Body of pancreas (tissue), 4 donors: ENCODE results near the gene CSN3. TPM values are rescaled to one million over a fixed set of nuclear protein-coding genes. Genes with fewer than 3 reads are reported as not detected.
"Not testable (repeated sequence)": the region's sequence is repeated elsewhere in the genome, so short reads cannot be mapped to it uniquely, and the experiment has no call there.

Source experiments
- ATAC-seq: fragments of 150-250 bp; one replicate; pipeline ENCODE4 v1.9.1; 2016
- DNase-seq, 4 donors: peaks; one replicate each; pipeline ENCODE4 v3.0.0-alpha.2; 2019
- H3K27ac ChIP-seq, 4 donors: fragments of 200-600 bp; sonication (generic); 1 replicate in 3 of 4; 2 replicates in 1 of 4; pipeline versions ENCODE4 v1.5.1 to v1.6.1; 2016 to 2019; ENCODE audit warnings: mild to moderate bottlenecking in 1 of 4, mixed read lengths in 1 of 4, moderate library complexity in 1 of 4
- H3K27me3 ChIP-seq, 2 donors: fragments of 200-600 bp; sonication (generic); one replicate each; pipeline ENCODE4 v1.6.0; 2016; ENCODE audit warnings: mild to moderate bottlenecking in 1 of 2
- H3K36me3 ChIP-seq, 2 donors: fragments of 200-600 bp; sonication (generic); replicated peaks in 1 of 2; 2 replicates each; pipeline ENCODE4 v1.5.1; 2016; ENCODE audit warnings: low read depth in 2 of 2; ENCODE audit not compliant: insufficient read depth in 1 of 2
- H3K4me1 ChIP-seq: fragments of 200-600 bp; sonication (generic); one replicate; pipeline ENCODE4 v1.6.0; 2016
- H3K4me3 ChIP-seq, 2 donors: fragments of 200-600 bp; sonication (generic); 1 replicate in 1 of 2; 2 replicates in 1 of 2; pipeline ENCODE4 v1.5.1; 2016 to 2019
- H3K9me3 ChIP-seq, 3 donors: fragments of 200-600 bp; sonication (generic); 1 replicate in 2 of 3; 2 replicates in 1 of 3; pipeline ENCODE4 v1.5.1; 2016
- POLR2A ChIP-seq, 3 donors: fragments of 450-650 bp; IDR thresholded peaks; one replicate each; pipeline ENCODE4 v1.6.1; 2016; ENCODE audit warnings: antibody characterized with exemption in 3 of 3, mild to moderate bottlenecking in 2 of 3
- WGBS, 2 donors: methylation state at CpG; one replicate each; pipeline ENCODE4 v1.1.5; 2017; 5-methylcytosine and 5-hydroxymethylcytosine counted together
- intact Hi-C: fragments of 100-400 bp; cut with DNase I; formaldehyde crosslinking; loops from one replicate; pipeline ENCODE4 v1.15.1; 2023
- total RNA-seq, 2 donors: library from RNA; depleted of rRNA; stranded (reverse); fragments of >200 nt; gene quantifications; one replicate each; pipeline ENCODE4 v1.1.0, GENCODE V29; 2016
- TF ChIP-seq, protein P1 (sequence below), 7 experiments: fragments of 450-650 bp in 4 of 7; fragments of 200-600 bp in 3 of 7; sonication (generic) in 3 of 7; IDR thresholded peaks; one replicate each; pipeline ENCODE4 v1.5.1; 2016 to 2019; ENCODE audit warnings: antibody characterized with exemption in 7 of 7

The CSN3 gene, protein sequence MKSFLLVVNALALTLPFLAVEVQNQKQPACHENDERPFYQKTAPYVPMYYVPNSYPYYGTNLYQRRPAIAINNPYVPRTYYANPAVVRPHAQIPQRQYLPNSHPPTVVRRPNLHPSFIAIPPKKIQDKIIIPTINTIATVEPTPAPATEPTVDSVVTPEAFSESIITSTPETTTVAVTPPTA
- not detected for total RNA-seq

DNA sequence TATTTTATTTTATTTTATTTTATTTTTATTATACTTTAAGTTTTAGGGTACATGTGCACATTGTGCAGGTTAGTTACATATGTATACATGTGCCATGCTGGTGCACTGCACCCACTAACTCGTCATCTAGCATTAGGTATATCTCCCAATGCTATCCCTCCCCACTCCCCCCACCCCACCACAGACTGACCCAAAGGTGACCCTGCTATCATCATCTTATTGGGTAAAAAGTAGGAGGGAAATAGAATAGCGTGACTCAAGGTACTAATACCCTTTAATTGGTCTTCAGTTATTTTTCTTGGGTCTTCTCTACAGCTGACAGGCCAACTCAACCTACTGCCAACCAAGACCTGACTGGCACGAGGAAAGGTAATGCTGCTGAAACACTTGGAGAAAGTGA lies at the start of gene CSN3:
CSN3 (plus strand) TSS at position 301 of the 400 bp plus-strand sequence. CDS start 2,223 bp downstream, outside the sequence.
- H3K4me1 ChIP-seq, H3K27ac ChIP-seq, DNase-seq, intact Hi-C loops, H3K4me3 ChIP-seq, H3K9me3 ChIP-seq, H3K36me3 ChIP-seq, H3K27me3 ChIP-seq, ATAC-seq: not testable (repeated sequence)
- 89 to 90% methylated on average over 3 of the region's 3 CpGs for WGBS, 2 donors

DNA sequence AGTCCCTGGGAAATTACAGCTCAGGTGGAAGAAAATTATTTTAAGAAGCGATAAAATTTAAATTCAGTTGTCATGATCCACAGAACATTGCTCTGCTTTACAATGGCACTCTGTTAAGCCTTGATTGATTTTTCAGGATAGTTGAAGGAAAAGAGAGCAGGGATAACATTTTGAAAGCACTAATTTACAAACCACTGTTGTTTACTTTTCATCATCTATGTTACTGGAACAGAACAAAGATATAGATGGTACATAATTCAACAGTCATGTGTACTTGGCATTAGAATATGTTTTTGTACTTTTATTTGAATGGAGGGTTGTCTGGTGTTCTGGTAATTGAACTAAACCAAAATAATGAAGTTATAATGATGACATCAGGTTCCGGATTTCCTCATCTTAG lies 49.5 kb upstream of the CSN3 start:
- Histone ChIP-seq H3K4me3 (no peak overlapping the region), H3K36me3 (no peaks in the 10 kb centered on the region), H3K4me1 (peaks cover 8% of the 10 kb centered on the region), H3K27me3 (no peaks in the 10 kb centered on the region), H3K9me3 (no peaks in the 10 kb centered on the region), H3K27ac (no peak overlapping the region)
- peak; percentile 21 for ATAC-seq
- DNase-seq: no peak
- WGBS, 2 donors: 62 to 82% methylated on average over 2 of the region's 2 CpGs
- TF ChIP-seq, protein P1, sequence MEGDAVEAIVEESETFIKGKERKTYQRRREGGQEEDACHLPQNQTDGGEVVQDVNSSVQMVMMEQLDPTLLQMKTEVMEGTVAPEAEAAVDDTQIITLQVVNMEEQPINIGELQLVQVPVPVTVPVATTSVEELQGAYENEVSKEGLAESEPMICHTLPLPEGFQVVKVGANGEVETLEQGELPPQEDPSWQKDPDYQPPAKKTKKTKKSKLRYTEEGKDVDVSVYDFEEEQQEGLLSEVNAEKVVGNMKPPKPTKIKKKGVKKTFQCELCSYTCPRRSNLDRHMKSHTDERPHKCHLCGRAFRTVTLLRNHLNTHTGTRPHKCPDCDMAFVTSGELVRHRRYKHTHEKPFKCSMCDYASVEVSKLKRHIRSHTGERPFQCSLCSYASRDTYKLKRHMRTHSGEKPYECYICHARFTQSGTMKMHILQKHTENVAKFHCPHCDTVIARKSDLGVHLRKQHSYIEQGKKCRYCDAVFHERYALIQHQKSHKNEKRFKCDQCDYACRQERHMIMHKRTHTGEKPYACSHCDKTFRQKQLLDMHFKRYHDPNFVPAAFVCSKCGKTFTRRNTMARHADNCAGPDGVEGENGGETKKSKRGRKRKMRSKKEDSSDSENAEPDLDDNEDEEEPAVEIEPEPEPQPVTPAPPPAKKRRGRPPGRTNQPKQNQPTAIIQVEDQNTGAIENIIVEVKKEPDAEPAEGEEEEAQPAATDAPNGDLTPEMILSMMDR (IDR thresholded peaks at IDR 0.05): no peak
- no peak for TF ChIP-seq POLR2A (IDR thresholded peaks at IDR 0.05)
- intact Hi-C loops: no loop called here

DNA sequence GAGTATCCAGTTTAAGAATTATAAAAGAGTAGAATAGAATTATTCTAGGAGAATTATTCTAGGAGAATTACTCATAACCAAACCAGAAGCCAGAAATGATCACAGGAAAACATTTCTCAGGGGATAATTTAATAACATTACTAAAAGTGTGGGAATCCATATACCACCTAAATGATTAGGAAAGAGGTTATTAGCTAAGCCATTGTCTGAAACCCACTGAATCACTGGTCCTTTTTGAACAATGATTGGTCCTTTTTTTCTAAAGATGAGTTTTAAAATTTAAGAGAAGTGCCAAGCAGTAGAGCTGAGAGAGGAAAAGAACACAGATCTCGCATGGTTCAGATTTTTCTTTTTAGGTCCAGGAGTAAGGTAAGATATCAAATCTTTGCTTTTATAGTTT lies 47.0 kb upstream of the CSN3 start, which contains the start of gene ODAM:
ODAM (plus strand) TSS at position 301 of the 400 bp plus-strand sequence. CDS start 819 bp downstream, outside the sequence.
- TF ChIP-seq, protein P1 (IDR thresholded peaks at IDR 0.05): no peak
- no peak for TF ChIP-seq POLR2A (IDR thresholded peaks at IDR 0.05)
- intact Hi-C loops: no loop called here
- 87 to 90% methylated on average over 1 of the region's 1 CpG for WGBS, 2 donors
- Histone ChIP-seq H3K27ac (no peak within 1 kb of the TSS), H3K4me3 (no peak within 1 kb of the TSS), H3K36me3 (no peaks in the 10 kb centered on the region), H3K4me1 (peaks cover 18% of the 10 kb centered on the region), H3K27me3 (no peaks in the 10 kb centered on the region), H3K9me3 (no peaks in the 10 kb centered on the region)
- ATAC-seq: no peak
- no peak for DNase-seq

GRCh38 chr4:70196857-70197256 lies 45.5 kb upstream of the CSN3 start:
- Histone ChIP-seq H3K4me1 (peaks cover 18% of the 10 kb centered on the region), H3K27ac (no peak overlapping the region), H3K36me3 (no peaks in the 10 kb centered on the region), H3K9me3 (no peaks in the 10 kb centered on the region), H3K4me3 (no peak overlapping the region), H3K27me3 (no peaks in the 10 kb centered on the region)
- TF ChIP-seq POLR2A (IDR thresholded peaks at IDR 0.05): no peak
- TF ChIP-seq, protein P1 (IDR thresholded peaks at IDR 0.05): no peak
- ATAC-seq (no peak), DNase-seq (no peak)
- intact Hi-C loops: no loop called here
- WGBS, 2 donors: 64 to 69% methylated on average over 2 of the region's 2 CpGs

- TF ChIP-seq POLR2A (IDR thresholded peaks at IDR 0.05): no peak
- TF ChIP-seq, protein P1 (IDR thresholded peaks at IDR 0.05): no peak
- Histone ChIP-seq H3K4me3 (no peak overlapping the region), H3K27ac (peak overlapping the region in 2 of 4 donors; percentile 27 to 43), H3K36me3 (no peaks in the 10 kb centered on the region), H3K27me3 (no peaks in the 10 kb centered on the region), H3K9me3 (no peaks in the 10 kb centered on the region), H3K4me1 (peaks cover 18% of the 10 kb centered on the region)
- WGBS, 2 donors: 16 to 20% methylated on average over 2 of the region's 2 CpGs
- intact Hi-C loops: no loop called here
- ATAC-seq: peak; percentile 87
- DNase-seq: peak; percentile 48 to 78 (median 65)
Observed at GRCh38 chr4:70197842-70198241, 44.6 kb upstream of the CSN3 start.
